Erythroblast (primary cell): ENCODE results near the gene THBS3.
"Not testable (repeated sequence)": the region's sequence is repeated elsewhere in the genome, so short reads cannot be mapped to it uniquely, and the experiment has no call there.

Experiments
- DNase-seq, 2 experiments: peaks; one replicate each; lab custom pipeline; 2025; lab: John Stamatoyannopoulos, UW
- GATA1 ChIP-seq: IDR thresholded peaks from 2 replicates; pipeline ENCODE4 v1.6.1; 2011; ENCODE audit warnings: low read depth, mild to moderate bottlenecking, control low read depth, low read length, moderate library complexity
- POLR2A ChIP-seq: IDR thresholded peaks from 2 replicates; pipeline ENCODE4 v1.6.1; 2011; ENCODE audit warnings: mild to moderate bottlenecking, low read length

THBS3 gene

GRCh38 chr1:155245163-155245524 is 37.4 kb upstream of the THBS3 start:
- DNase-seq: no peak
- TF ChIP-seq GATA1 (no peak), POLR2A (no peak)

- TF ChIP-seq GATA1: no peak
- TF ChIP-seq POLR2A: peak; percentile 95
- peak; percentile 96 to 99 for DNase-seq
These were observed 36.9 kb upstream of the THBS3 start for GRCh38 chr1:155244368-155245162.

GRCh38 chr1:155242805-155243358 is 35.2 kb upstream of the THBS3 start:
- no peak for TF ChIP-seq POLR2A
- no peak for TF ChIP-seq GATA1
- DNase-seq: no peak

- no peak for DNase-seq
- TF ChIP-seq GATA1 (no peak), POLR2A (no peak)
These were observed 34.2 kb upstream of the THBS3 start for GRCh38 chr1:155241841-155242264.

- peak; percentile 82 to 86 for DNase-seq
- TF ChIP-seq GATA1: no peak
- peak; percentile 22 for TF ChIP-seq POLR2A
These were observed 33.5 kb upstream of the THBS3 start for GRCh38 chr1:155241069-155241679.

- no peak for DNase-seq
- TF ChIP-seq POLR2A (no peak), GATA1 (no peak)
These were observed 28.8 kb upstream of the THBS3 start for GRCh38 chr1:155236451-155236850.

- not testable (repeated sequence) for DNase-seq
These were observed 27.7 kb upstream of the THBS3 start for GRCh38 chr1:155235375-155235774.

GRCh38 chr1:155233502-155233901 is 25.8 kb upstream of the THBS3 start:
- not testable (repeated sequence) for DNase-seq

GRCh38 chr1:155232001-155232978 is 24.6 kb upstream of the THBS3 start:
- DNase-seq: not testable (repeated sequence)

GRCh38 chr1:155231302-155231701 is 23.6 kb upstream of the THBS3 start:
- DNase-seq: peak in 1 of 2 experiments; percentile 31

- TF ChIP-seq GATA1 (no peak), POLR2A (no peak)
- DNase-seq: no peak
These were observed 20.4 kb upstream of the THBS3 start for GRCh38 chr1:155228096-155228427.

GRCh38 chr1:155227261-155228095 is 19.8 kb upstream of the THBS3 start:
- TF ChIP-seq GATA1 (no peak), POLR2A (peak; percentile 96)
- peak; percentile 99 for DNase-seq

- peak; percentile 81 to 84 for DNase-seq
- TF ChIP-seq POLR2A: no peak
- no peak for TF ChIP-seq GATA1
These were observed 19.2 kb upstream of the THBS3 start for GRCh38 chr1:155226910-155227260.
